Upper lobe of right lung (tissue), 1 donor: ENCODE results near the gene ALDH3B1. TPM values are rescaled to one million over a fixed set of nuclear protein-coding genes. Genes with fewer than 3 reads are reported as not detected.
A peak's percentile ranks its signal among the peaks of the same experiment; 100 is the strongest.

Experiments used
- ATAC-seq: fragments of 200-7000 bp; cut with Tn5 transposase; one replicate; pipeline ENCODE4 v1.9.1; 2020; ENCODE audit warnings: mild to moderate bottlenecking, moderate library complexity
- DNase-seq: peaks from one replicate; pipeline ENCODE4 v3.0.0-alpha.2; 2020
- H3K27ac ChIP-seq: fragments of 200-600 bp; one replicate; pipeline ENCODE4 v1.8.0; 2022
- H3K27me3 ChIP-seq: fragments of 200-600 bp; one replicate; pipeline ENCODE4 v1.8.0; 2022; ENCODE audit warnings: mild to moderate bottlenecking
- H3K36me3 ChIP-seq: fragments of 200-600 bp; one replicate; pipeline ENCODE4 v1.8.0; 2022
- H3K4me1 ChIP-seq: fragments of 200-600 bp; one replicate; pipeline ENCODE4 v1.8.0; 2022
- H3K4me3 ChIP-seq: fragments of 200-600 bp; one replicate; pipeline ENCODE4 v1.8.0; 2022; ENCODE audit warnings: mild to moderate bottlenecking
- H3K9me3 ChIP-seq: fragments of 200-600 bp; one replicate; pipeline ENCODE4 v1.8.0; 2022
- intact Hi-C: fragments of 100-400 bp; cut with DNase I; formaldehyde crosslinking; loops from one replicate; pipeline ENCODE4 v1.11.0; 2022
- total RNA-seq: library from RNA; stranded (reverse); fragmentation: NEBNext Ultra II Directional; extraction: Animal tissue kit (Norgen Biotek cat#: 25700); gene quantifications from one replicate; pipeline ENCODE4 v1.2.1, GENCODE V29; 2021
- TF ChIP-seq, protein P1 (sequence below): fragments of 200-600 bp; IDR thresholded peaks from one replicate; pipeline ENCODE4 v1.8.0; 2022; ENCODE audit warnings: antibody characterized with exemption
- donor health status: DM: no; HTN: yes; CAD: no; lungs with severe emphysema.

ALDH3B1 gene
- total RNA-seq, 1 donor from 2014 or later: 95.9 TPM

DNA sequence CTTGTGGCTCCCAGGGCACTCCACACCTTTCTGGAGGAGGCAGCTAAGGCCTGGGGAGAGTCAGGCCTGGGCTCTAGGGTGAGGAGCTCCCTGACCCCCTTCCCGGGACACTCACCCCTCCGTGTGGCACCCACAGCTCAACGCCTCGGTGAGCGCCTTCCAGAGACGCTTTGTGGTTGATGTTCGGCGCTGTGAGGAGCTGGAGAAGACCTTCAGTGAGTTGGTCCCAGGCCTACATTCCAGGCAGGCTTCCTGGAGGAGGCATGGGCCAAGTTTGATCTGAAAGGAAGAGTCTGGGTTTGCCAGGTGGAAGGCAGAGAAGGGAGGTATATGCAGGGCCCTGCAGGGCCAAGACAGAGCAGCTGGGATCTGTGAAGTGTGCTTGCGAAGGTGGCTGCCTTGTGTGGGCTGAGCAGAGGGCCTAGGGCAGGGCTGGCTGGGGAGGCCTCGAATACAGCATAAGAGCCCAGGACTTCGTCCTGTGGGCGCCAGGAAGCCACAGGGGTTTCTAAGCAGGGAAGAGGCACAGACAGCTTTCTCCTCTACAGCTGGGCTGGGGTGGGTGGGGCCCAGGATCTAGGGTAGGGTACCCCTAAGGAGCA lies 31.6 kb downstream of the ALDH3B1 start:
- intact Hi-C loops: no loop called here
- no peak for ATAC-seq
- Histone ChIP-seq H3K27me3 (no peaks in the 10 kb centered on the region), H3K4me3 (no peak overlapping the region), H3K9me3 (no peaks in the 10 kb centered on the region), H3K27ac (peak overlapping the region; percentile 94), H3K4me1 (peaks cover 38% of the 10 kb centered on the region), H3K36me3 (peaks cover 34% of the 10 kb centered on the region)
- TF ChIP-seq, protein P1, sequence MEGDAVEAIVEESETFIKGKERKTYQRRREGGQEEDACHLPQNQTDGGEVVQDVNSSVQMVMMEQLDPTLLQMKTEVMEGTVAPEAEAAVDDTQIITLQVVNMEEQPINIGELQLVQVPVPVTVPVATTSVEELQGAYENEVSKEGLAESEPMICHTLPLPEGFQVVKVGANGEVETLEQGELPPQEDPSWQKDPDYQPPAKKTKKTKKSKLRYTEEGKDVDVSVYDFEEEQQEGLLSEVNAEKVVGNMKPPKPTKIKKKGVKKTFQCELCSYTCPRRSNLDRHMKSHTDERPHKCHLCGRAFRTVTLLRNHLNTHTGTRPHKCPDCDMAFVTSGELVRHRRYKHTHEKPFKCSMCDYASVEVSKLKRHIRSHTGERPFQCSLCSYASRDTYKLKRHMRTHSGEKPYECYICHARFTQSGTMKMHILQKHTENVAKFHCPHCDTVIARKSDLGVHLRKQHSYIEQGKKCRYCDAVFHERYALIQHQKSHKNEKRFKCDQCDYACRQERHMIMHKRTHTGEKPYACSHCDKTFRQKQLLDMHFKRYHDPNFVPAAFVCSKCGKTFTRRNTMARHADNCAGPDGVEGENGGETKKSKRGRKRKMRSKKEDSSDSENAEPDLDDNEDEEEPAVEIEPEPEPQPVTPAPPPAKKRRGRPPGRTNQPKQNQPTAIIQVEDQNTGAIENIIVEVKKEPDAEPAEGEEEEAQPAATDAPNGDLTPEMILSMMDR: no peak
- no peak for DNase-seq

DNA sequence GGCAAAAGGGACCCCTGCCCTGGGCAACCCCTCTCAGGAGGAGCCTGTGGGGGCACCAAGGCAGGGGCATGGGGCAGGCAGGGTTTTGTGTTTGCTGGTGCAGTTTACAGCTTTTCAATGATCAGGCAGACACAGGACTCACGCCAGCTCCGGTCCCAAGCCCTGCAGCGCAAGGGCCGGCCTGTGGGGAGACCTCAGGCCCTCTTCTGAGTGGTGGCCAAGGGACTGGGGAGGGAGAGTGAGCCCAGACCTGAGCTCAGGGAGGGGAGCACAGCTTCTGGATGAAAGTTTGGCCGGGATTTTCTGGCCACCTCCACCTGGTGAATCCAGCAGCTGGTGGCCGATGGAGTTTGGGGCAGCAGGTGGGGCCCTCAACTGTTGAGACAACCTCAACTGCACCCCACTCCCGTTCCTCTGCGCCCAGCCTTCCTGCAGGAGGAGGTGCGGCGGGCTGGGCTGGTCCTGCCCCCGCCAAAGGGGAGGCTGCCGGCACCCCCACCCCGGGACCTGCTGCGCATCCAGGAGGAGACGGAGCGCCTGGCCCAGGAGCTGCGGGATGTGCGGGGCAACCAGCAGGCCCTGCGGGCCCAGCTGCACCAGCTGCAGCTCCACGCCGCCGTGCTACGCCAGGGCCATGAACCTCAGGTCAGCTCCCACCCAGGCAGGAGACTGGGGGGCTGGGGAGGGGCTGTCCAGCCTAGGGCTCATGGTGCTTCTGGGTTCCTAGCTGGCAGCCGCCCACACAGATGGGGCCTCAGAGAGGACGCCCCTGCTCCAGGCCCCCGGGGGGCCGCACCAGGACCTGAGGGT lies 32.3 kb downstream of the ALDH3B1 start:
- H3K4me3 ChIP-seq: no peak overlapping the region
- intact Hi-C loops: no loop called here
- peaks cover 31% of the 10 kb centered on the region for H3K4me1 ChIP-seq
- TF ChIP-seq, protein P1: no peak
- no peaks in the 10 kb centered on the region for H3K9me3 ChIP-seq
- H3K36me3 ChIP-seq: peaks cover 34% of the 10 kb centered on the region
- H3K27me3 ChIP-seq: no peaks in the 10 kb centered on the region
- DNase-seq: peak; percentile 64
- ATAC-seq: no peak
- no peak overlapping the region for H3K27ac ChIP-seq

DNA sequence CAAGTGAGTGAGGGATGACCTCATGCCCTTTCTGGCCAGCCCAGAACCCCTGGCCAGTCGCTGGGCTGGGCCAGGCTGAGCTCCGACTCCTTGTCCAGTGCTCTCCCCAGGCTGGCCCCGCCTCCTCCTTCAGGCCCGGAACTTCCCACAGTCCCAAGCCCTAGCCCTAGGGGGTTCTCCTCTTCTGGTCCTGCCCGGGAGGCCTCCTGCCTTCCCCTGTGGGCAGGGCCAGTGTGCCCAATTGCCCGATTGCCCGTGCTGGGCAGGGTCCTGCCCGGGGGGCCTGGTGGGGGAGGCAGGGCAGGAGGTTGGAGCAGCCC lies 32.9 kb downstream of the ALDH3B1 start:
- Histone ChIP-seq H3K4me3 (no peak overlapping the region), H3K4me1 (peaks cover 25% of the 10 kb centered on the region), H3K27me3 (no peaks in the 10 kb centered on the region), H3K9me3 (no peaks in the 10 kb centered on the region), H3K27ac (no peak overlapping the region), H3K36me3 (peaks cover 38% of the 10 kb centered on the region)
- intact Hi-C loops: no loop called here
- no peak for ATAC-seq
- DNase-seq: no peak
- TF ChIP-seq, protein P1: no peak

DNA sequence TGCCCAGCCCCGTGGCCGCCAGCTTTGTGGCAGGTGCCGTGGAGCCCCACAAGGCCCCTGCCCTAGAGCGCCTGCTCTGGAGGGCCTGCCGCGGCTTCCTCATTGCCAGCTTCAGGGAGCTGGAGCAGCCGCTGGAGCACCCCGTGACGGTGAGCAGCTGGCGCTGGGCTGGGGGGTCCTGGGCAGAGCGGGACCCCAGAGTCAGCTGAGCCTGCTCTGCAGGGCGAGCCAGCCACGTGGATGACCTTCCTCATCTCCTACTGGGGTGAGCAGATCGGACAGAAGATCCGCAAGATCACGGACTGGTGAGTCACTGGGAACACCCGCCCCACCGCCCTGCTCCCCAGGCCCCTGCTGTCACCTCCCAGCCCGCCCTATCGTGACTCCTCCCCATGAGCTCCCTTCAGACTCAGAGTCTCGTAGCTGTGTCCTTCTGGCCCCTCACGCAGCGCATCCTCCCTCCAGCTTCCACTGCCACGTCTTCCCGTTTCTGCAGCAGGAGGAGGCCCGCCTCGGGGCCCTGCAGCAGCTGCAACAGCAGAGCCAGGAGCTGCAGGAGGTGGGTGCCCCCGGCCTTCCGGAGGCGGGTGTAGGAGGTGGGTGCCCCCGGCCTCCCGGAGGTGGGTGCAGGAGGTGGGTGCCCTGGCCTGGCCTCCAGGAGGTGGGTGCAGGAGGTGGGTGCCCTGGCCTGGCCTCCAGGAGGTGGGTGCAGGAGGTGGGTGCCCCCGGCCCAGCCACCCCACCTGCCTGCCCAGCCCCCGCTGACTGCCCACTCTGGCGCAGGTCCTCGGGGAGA lies 33.4 kb downstream of the ALDH3B1 start:
- Histone ChIP-seq H3K4me3 (no peak overlapping the region), H3K4me1 (peaks cover 19% of the 10 kb centered on the region), H3K27me3 (no peaks in the 10 kb centered on the region), H3K27ac (no peak overlapping the region), H3K36me3 (peaks cover 42% of the 10 kb centered on the region), H3K9me3 (no peaks in the 10 kb centered on the region)
- no peak for ATAC-seq
- intact Hi-C loops: no loop called here
- TF ChIP-seq, protein P1: no peak
- peak; percentile 66 for DNase-seq

DNA sequence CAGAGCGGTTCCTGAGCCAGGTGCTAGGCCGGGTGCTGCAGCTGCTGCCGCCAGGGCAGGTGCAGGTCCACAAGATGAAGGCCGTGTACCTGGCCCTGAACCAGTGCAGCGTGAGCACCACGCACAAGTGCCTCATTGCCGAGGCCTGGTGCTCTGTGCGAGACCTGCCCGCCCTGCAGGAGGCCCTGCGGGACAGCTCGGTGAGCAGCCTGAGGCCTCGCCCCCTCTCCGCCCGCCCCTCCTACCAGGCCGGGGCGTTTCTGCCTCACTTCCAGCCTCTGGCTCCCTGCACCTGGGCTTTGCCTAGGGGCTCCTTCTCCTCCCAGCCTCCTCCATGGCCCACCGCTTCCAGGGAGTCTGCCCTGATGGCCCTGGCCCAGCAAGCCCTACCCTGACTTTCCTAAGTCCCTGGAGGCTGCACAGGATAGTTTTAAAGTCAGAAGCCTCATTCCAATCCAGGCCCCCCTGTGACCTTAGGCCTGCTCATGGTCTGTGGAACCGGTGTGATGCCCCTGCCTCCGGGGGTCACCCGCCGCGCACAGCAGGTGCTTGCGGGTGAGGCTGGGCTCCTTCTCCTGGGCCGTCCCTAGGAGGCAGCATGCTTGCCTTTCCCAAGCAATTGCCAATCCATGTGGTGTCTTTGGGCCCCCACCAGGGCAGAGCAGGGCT lies 34.2 kb downstream of the ALDH3B1 start:
- ATAC-seq: no peak
- no peak for DNase-seq
- peaks cover 50% of the 10 kb centered on the region for H3K36me3 ChIP-seq

More for the DNA sequence above, 34.2 kb downstream of the ALDH3B1 start:
- peaks cover 17% of the 10 kb centered on the region for H3K4me1 ChIP-seq
- H3K27me3 ChIP-seq: no peaks in the 10 kb centered on the region
- intact Hi-C loops: no loop called here
- H3K9me3 ChIP-seq: no peaks in the 10 kb centered on the region
- TF ChIP-seq, protein P1: no peak
- H3K4me3 ChIP-seq: no peak overlapping the region
- H3K27ac ChIP-seq: no peak overlapping the region
